GM19240 (cell line): ENCODE measurements around the gene CRYBA1.

Source experiments
- DNase-seq: peaks from one replicate; pipeline ENCODE4 v3.0.0; 2011; ENCODE audit warnings: low spot score; ENCODE audit not compliant: insufficient read length

CRYBA1 gene

GRCh38 chr17:29279397-29280070, 32.9 kb downstream of the CRYBA1 start:
- DNase-seq: no peak

- DNase-seq: no peak
Observed at GRCh38 chr17:29283496-29283895, 36.8 kb downstream of the CRYBA1 start.

- DNase-seq: no peak
Observed at GRCh38 chr17:29283961-29284360, 37.3 kb downstream of the CRYBA1 start.

- DNase-seq: no peak
Observed at GRCh38 chr17:29289852-29290251, 43.2 kb downstream of the CRYBA1 start.

- peak; percentile 14 for DNase-seq
Observed at GRCh38 chr17:29291163-29291752, 44.6 kb downstream of the CRYBA1 start.

GRCh38 chr17:29292071-29292991, 45.7 kb downstream of the CRYBA1 start:
- DNase-seq: peak; percentile 6

GRCh38 chr17:29292992-29293889, 46.6 kb downstream of the CRYBA1 start:
- peak; percentile 36 for DNase-seq

GRCh38 chr17:29293890-29294579, 47.4 kb downstream of the CRYBA1 start, which contains the start of gene NUFIP2:
Gene NUFIP2, minus strand, starts transcription at chr17:29294148. Its CDS starts 89 bp downstream, at chr17:29294059.
- peak; percentile 96 for DNase-seq

- DNase-seq: no peak
Observed at GRCh38 chr17:29294580-29294900, 47.9 kb downstream of the CRYBA1 start.

GRCh38 chr17:29295420-29295819, 48.8 kb downstream of the CRYBA1 start:
- no peak for DNase-seq

- DNase-seq: no peak
Observed at GRCh38 chr17:29299031-29299430, 52.4 kb downstream of the CRYBA1 start.

GRCh38 chr17:29303386-29303785, 56.7 kb downstream of the CRYBA1 start:
- DNase-seq: no peak
